ENCODE data around the gene HIVEP3.
A peak's percentile ranks its signal among the peaks of the same experiment; 100 is the strongest.

HIVEP3 gene

GRCh38 chr1:41712081-41712480 is 206.6 kb downstream of the HIVEP3 start:
- TF ChIP-seq POLR2A (IDR thresholded peaks at IDR 0.05; ENCODE audit: low read depth, low read length) (no peak), PAX5 (IDR thresholded peaks at IDR 0.05; ENCODE audit: insufficient read depth, low read length, severe bottlenecking) (no peak), SPI1 (IDR thresholded peaks at IDR 0.05; ENCODE audit: low read depth, low read length) (no peak), POU2F2 (IDR thresholded peaks at IDR 0.05; ENCODE audit: low read depth, low read length) (no peak), TAF1 (IDR thresholded peaks at IDR 0.05; ENCODE audit: low read depth, low read length) (no peak), POLR2AphosphoS5 (IDR thresholded peaks at IDR 0.05; ENCODE audit: low read depth, low read length) (no peak)
- DNase-seq (ENCODE audit: insufficient read length, low spot score): no peak
- no peak for FAIRE-seq

- no peak for TF ChIP-seq PAX5 (IDR thresholded peaks at IDR 0.05; ENCODE audit: insufficient read depth, low read length, severe bottlenecking)
- TF ChIP-seq SPI1 (IDR thresholded peaks at IDR 0.05; ENCODE audit: low read depth, low read length): no peak
- no peak for TF ChIP-seq POLR2A (IDR thresholded peaks at IDR 0.05; ENCODE audit: low read depth, low read length)
- no peak for TF ChIP-seq POU2F2 (IDR thresholded peaks at IDR 0.05; ENCODE audit: low read depth, low read length)
- TF ChIP-seq POLR2AphosphoS5 (IDR thresholded peaks at IDR 0.05; ENCODE audit: low read depth, low read length): no peak
- no peak for TF ChIP-seq TAF1 (IDR thresholded peaks at IDR 0.05; ENCODE audit: low read depth, low read length)
- DNase-seq (ENCODE audit: insufficient read length, low spot score) (no peak), FAIRE-seq (no peak)
Measured at GRCh38 chr1:41711581-41711980, 207.1 kb downstream of the HIVEP3 start.

- FAIRE-seq (no peak), DNase-seq (ENCODE audit: insufficient read length, low spot score) (no peak)
- TF ChIP-seq TAF1 (IDR thresholded peaks at IDR 0.05; ENCODE audit: low read depth, low read length) (no peak), POLR2A (IDR thresholded peaks at IDR 0.05; ENCODE audit: low read depth, low read length) (no peak), SPI1 (IDR thresholded peaks at IDR 0.05; ENCODE audit: low read depth, low read length) (no peak), PAX5 (IDR thresholded peaks at IDR 0.05; ENCODE audit: insufficient read depth, low read length, severe bottlenecking) (no peak), POU2F2 (IDR thresholded peaks at IDR 0.05; ENCODE audit: low read depth, low read length) (no peak), POLR2AphosphoS5 (IDR thresholded peaks at IDR 0.05; ENCODE audit: low read depth, low read length) (no peak)
Measured at GRCh38 chr1:41710980-41711379, 207.7 kb downstream of the HIVEP3 start.

GRCh38 chr1:41709873-41710272 is 208.8 kb downstream of the HIVEP3 start:
- no peak for TF ChIP-seq TAF1 (IDR thresholded peaks at IDR 0.05; ENCODE audit: low read depth, low read length)
- TF ChIP-seq POU2F2 (IDR thresholded peaks at IDR 0.05; ENCODE audit: low read depth, low read length): no peak
- no peak for TF ChIP-seq PAX5 (IDR thresholded peaks at IDR 0.05; ENCODE audit: insufficient read depth, low read length, severe bottlenecking)
- no peak for TF ChIP-seq POLR2AphosphoS5 (IDR thresholded peaks at IDR 0.05; ENCODE audit: low read depth, low read length)
- no peak for TF ChIP-seq POLR2A (IDR thresholded peaks at IDR 0.05; ENCODE audit: low read depth, low read length)
- no peak for TF ChIP-seq SPI1 (IDR thresholded peaks at IDR 0.05; ENCODE audit: low read depth, low read length)
- peak; percentile 5 for FAIRE-seq
- no peak for DNase-seq (ENCODE audit: insufficient read length, low spot score)

- no peak for DNase-seq (ENCODE audit: insufficient read length, low spot score)
- FAIRE-seq: no peak
- TF ChIP-seq POLR2AphosphoS5 (IDR thresholded peaks at IDR 0.05; ENCODE audit: low read depth, low read length) (no peak), POLR2A (IDR thresholded peaks at IDR 0.05; ENCODE audit: low read depth, low read length) (no peak), PAX5 (IDR thresholded peaks at IDR 0.05; ENCODE audit: insufficient read depth, low read length, severe bottlenecking) (no peak), SPI1 (IDR thresholded peaks at IDR 0.05; ENCODE audit: low read depth, low read length) (no peak), TAF1 (IDR thresholded peaks at IDR 0.05; ENCODE audit: low read depth, low read length) (no peak), POU2F2 (IDR thresholded peaks at IDR 0.05; ENCODE audit: low read depth, low read length) (no peak)
Measured at GRCh38 chr1:41709331-41709730, 209.4 kb downstream of the HIVEP3 start.

GRCh38 chr1:41708332-41708731 is 210.4 kb downstream of the HIVEP3 start:
- DNase-seq (ENCODE audit: insufficient read length, low spot score): no peak
- FAIRE-seq: no peak
- no peak for TF ChIP-seq TAF1 (IDR thresholded peaks at IDR 0.05; ENCODE audit: low read depth, low read length)
- no peak for TF ChIP-seq POLR2A (IDR thresholded peaks at IDR 0.05; ENCODE audit: low read depth, low read length)
- TF ChIP-seq POU2F2 (IDR thresholded peaks at IDR 0.05; ENCODE audit: low read depth, low read length): no peak
- no peak for TF ChIP-seq PAX5 (IDR thresholded peaks at IDR 0.05; ENCODE audit: insufficient read depth, low read length, severe bottlenecking)

GRCh38 chr1:41707793-41708192 is 210.9 kb downstream of the HIVEP3 start:
- no peak for FAIRE-seq
- DNase-seq (ENCODE audit: insufficient read length, low spot score): no peak
- no peak for TF ChIP-seq POLR2A (IDR thresholded peaks at IDR 0.05; ENCODE audit: low read depth, low read length)
- TF ChIP-seq POU2F2 (IDR thresholded peaks at IDR 0.05; ENCODE audit: low read depth, low read length): no peak
- TF ChIP-seq TAF1 (IDR thresholded peaks at IDR 0.05; ENCODE audit: low read depth, low read length): no peak
- TF ChIP-seq POLR2AphosphoS5 (IDR thresholded peaks at IDR 0.05; ENCODE audit: low read depth, low read length): no peak
- no peak for TF ChIP-seq SPI1 (IDR thresholded peaks at IDR 0.05; ENCODE audit: low read depth, low read length)
- no peak for TF ChIP-seq PAX5 (IDR thresholded peaks at IDR 0.05; ENCODE audit: insufficient read depth, low read length, severe bottlenecking)

- FAIRE-seq (no peak), DNase-seq (ENCODE audit: insufficient read length, low spot score) (no peak)
- TF ChIP-seq PAX5 (IDR thresholded peaks at IDR 0.05; ENCODE audit: insufficient read depth, low read length, severe bottlenecking): no peak
- TF ChIP-seq POLR2AphosphoS5 (IDR thresholded peaks at IDR 0.05; ENCODE audit: low read depth, low read length): no peak
Measured at GRCh38 chr1:41705798-41706197, 212.9 kb downstream of the HIVEP3 start.

GRCh38 chr1:41704196-41704595 is 214.5 kb downstream of the HIVEP3 start:
- no peak for TF ChIP-seq SPI1 (IDR thresholded peaks at IDR 0.05; ENCODE audit: low read depth, low read length)
- TF ChIP-seq POU2F2 (IDR thresholded peaks at IDR 0.05; ENCODE audit: low read depth, low read length): no peak
- TF ChIP-seq PAX5 (IDR thresholded peaks at IDR 0.05; ENCODE audit: insufficient read depth, low read length, severe bottlenecking): no peak
- TF ChIP-seq POLR2AphosphoS5 (IDR thresholded peaks at IDR 0.05; ENCODE audit: low read depth, low read length): no peak
- no peak for TF ChIP-seq POLR2A (IDR thresholded peaks at IDR 0.05; ENCODE audit: low read depth, low read length)
- no peak for TF ChIP-seq TAF1 (IDR thresholded peaks at IDR 0.05; ENCODE audit: low read depth, low read length)
- FAIRE-seq (no peak), DNase-seq (ENCODE audit: insufficient read length, low spot score) (no peak)

GRCh38 chr1:41702771-41703170 is 216.0 kb downstream of the HIVEP3 start:
- DNase-seq (ENCODE audit: insufficient read length, low spot score) (no peak), FAIRE-seq (no peak)
- no peak for TF ChIP-seq PAX5 (IDR thresholded peaks at IDR 0.05; ENCODE audit: insufficient read depth, low read length, severe bottlenecking)
- no peak for TF ChIP-seq POLR2AphosphoS5 (IDR thresholded peaks at IDR 0.05; ENCODE audit: low read depth, low read length)
- no peak for TF ChIP-seq POLR2A (IDR thresholded peaks at IDR 0.05; ENCODE audit: low read depth, low read length)
- no peak for TF ChIP-seq SPI1 (IDR thresholded peaks at IDR 0.05; ENCODE audit: low read depth, low read length)
- no peak for TF ChIP-seq POU2F2 (IDR thresholded peaks at IDR 0.05; ENCODE audit: low read depth, low read length)
- TF ChIP-seq TAF1 (IDR thresholded peaks at IDR 0.05; ENCODE audit: low read depth, low read length): no peak

Data from GM12891 (cell line).